ENCODE data around the gene TBC1D7.

TBC1D7 gene

GRCh38 chr6:13289789-13290318 is 38.5 kb downstream of the TBC1D7 start:
- Histone ChIP-seq H3K9me2 (replicated peaks; ENCODE audit: insufficient read depth, low read length) (no peaks in the 10 kb centered on the region), H3K27ac (ENCODE audit: low read depth, low read length) (no peak overlapping the region), H2AFZ (ENCODE audit: low read depth, low read length, severe bottlenecking) (no peak overlapping the region), H3K79me2 (ENCODE audit: insufficient read depth, low read length) (no peaks in the 10 kb centered on the region), H3K9me3 (ENCODE audit: insufficient read depth, low read length) (no peaks in the 10 kb centered on the region), H3K4me2 (ENCODE audit: low read depth, low read length, poor library complexity, severe bottlenecking) (no peak overlapping the region), H4K20me1 (ENCODE audit: low read depth, low read length) (no peaks in the 10 kb centered on the region), H3K36me3 (ENCODE audit: low read length) (peaks cover 11% of the 10 kb centered on the region; the same call in 1 of the 2 replicates), H3K9ac (ENCODE audit: low read length) (no peak overlapping the region), H3K4me3 (ENCODE audit: insufficient read depth, low read length, poor library complexity, severe bottlenecking) (no peak overlapping the region), H3F3A (ENCODE audit: insufficient read depth) (no peaks in the 10 kb centered on the region), H3K27me3 (ENCODE audit: low read length) (no peaks in the 10 kb centered on the region)
- TF ChIP-seq EZH2phosphoT487 (conservative IDR thresholded peaks at IDR 0.05; ENCODE audit: low read length) (no peak), CTCF (IDR thresholded peaks at IDR 0.05; ENCODE audit: insufficient read depth, low read length, poor library complexity, severe bottlenecking) (no peak)

GRCh38 chr6:13288969-13289391 is 39.4 kb downstream of the TBC1D7 start:
- H4K20me1 ChIP-seq (ENCODE audit: low read depth, low read length), result no peaks in the 10 kb centered on the region
- H3K4me3 ChIP-seq (ENCODE audit: insufficient read depth, low read length, poor library complexity, severe bottlenecking), result no peak overlapping the region
- no peak overlapping the region for H2AFZ ChIP-seq (ENCODE audit: low read depth, low read length, severe bottlenecking)
- H3K79me2 ChIP-seq (ENCODE audit: insufficient read depth, low read length), result no peaks in the 10 kb centered on the region
- H3K27ac ChIP-seq (ENCODE audit: low read depth, low read length), result no peak overlapping the region
- no peak overlapping the region for H3K4me2 ChIP-seq (ENCODE audit: low read depth, low read length, poor library complexity, severe bottlenecking)
- H3K36me3 ChIP-seq (ENCODE audit: low read length), result peaks cover 11% of the 10 kb centered on the region; the same call in 1 of the 2 replicates
- H3K27me3 ChIP-seq (ENCODE audit: low read length), result no peaks in the 10 kb centered on the region
- no peaks in the 10 kb centered on the region for H3K9me2 ChIP-seq (replicated peaks; ENCODE audit: insufficient read depth, low read length)
- no peaks in the 10 kb centered on the region for H3F3A ChIP-seq (ENCODE audit: insufficient read depth)
- no peak overlapping the region for H3K9ac ChIP-seq (ENCODE audit: low read length)
- H3K9me3 ChIP-seq (ENCODE audit: insufficient read depth, low read length), result no peaks in the 10 kb centered on the region
- TF ChIP-seq CTCF (IDR thresholded peaks at IDR 0.05; ENCODE audit: insufficient read depth, low read length, poor library complexity, severe bottlenecking) (no peak), EZH2phosphoT487 (conservative IDR thresholded peaks at IDR 0.05; ENCODE audit: low read length) (no peak)

DNA sequence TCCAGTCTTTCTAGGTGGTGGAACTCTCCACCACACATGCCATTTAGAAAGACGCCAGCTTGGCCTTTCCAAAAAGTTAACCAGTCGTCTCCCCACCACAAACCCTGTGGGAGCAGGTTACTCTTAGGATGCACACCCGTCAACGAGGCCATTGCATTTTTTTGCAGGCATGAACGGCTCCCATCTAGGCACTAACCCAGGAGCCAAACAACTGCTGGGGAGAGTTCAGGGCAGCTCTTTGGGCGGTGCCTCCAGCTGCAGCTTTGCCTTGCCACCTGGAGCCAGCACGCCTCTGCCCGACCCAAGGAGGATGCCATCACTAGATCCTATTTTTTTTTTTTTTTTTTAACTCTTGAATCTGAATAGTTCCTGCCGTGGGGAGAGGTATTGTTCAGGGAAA is 39.9 kb downstream of the TBC1D7 start:
- no peaks in the 10 kb centered on the region for H3F3A ChIP-seq (ENCODE audit: insufficient read depth)
- H3K36me3 ChIP-seq (ENCODE audit: low read length), result peaks cover 11% of the 10 kb centered on the region; the same call in 1 of the 2 replicates
- H3K9me2 ChIP-seq (replicated peaks; ENCODE audit: insufficient read depth, low read length), result no peaks in the 10 kb centered on the region
- no peaks in the 10 kb centered on the region for H3K27me3 ChIP-seq (ENCODE audit: low read length)
- H3K27ac ChIP-seq (ENCODE audit: low read depth, low read length), result no peak overlapping the region
- no peaks in the 10 kb centered on the region for H3K79me2 ChIP-seq (ENCODE audit: insufficient read depth, low read length)
- H3K9me3 ChIP-seq (ENCODE audit: insufficient read depth, low read length), result no peaks in the 10 kb centered on the region
- no peak overlapping the region for H3K9ac ChIP-seq (ENCODE audit: low read length)
- no peak for TF ChIP-seq CTCF (IDR thresholded peaks at IDR 0.05; ENCODE audit: insufficient read depth, low read length, poor library complexity, severe bottlenecking)
- no peak for TF ChIP-seq EZH2phosphoT487 (conservative IDR thresholded peaks at IDR 0.05; ENCODE audit: low read length)
- no peak overlapping the region for H3K4me3 ChIP-seq (ENCODE audit: insufficient read depth, low read length, poor library complexity, severe bottlenecking)
- no peak overlapping the region for H2AFZ ChIP-seq (ENCODE audit: low read depth, low read length, severe bottlenecking)
- H3K4me2 ChIP-seq (ENCODE audit: low read depth, low read length, poor library complexity, severe bottlenecking), result no peak overlapping the region
- no peaks in the 10 kb centered on the region for H4K20me1 ChIP-seq (ENCODE audit: low read depth, low read length)

Measured in SU-DHL-6 (cell line).